ENCODE data around the gene SAMHD1.
"Not testable (repeated sequence)": the region's sequence is repeated elsewhere in the genome, so short reads cannot be mapped to it uniquely, and the experiment has no call there.

SAMHD1 gene

DNA sequence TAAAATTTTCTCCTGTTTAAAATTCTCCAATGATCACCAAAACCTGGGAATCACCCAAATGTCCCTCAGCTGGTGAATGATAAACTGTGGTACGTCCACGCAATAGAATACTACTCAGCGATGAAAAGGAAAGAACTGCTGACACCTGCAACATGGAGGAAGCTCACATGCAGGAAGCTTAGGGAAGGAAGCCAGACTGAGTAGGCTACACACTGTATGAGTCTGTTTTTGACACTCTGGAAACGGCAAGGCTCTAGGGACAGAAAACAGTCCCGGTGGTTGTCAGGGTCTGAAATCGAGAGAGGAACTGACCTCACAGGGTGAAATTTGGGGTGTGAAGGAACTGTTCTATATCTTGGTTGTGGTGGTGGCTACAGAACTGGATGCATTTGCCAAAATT, 100.7 kb downstream of the SAMHD1 start:
- no peak for DNase-seq

DNA sequence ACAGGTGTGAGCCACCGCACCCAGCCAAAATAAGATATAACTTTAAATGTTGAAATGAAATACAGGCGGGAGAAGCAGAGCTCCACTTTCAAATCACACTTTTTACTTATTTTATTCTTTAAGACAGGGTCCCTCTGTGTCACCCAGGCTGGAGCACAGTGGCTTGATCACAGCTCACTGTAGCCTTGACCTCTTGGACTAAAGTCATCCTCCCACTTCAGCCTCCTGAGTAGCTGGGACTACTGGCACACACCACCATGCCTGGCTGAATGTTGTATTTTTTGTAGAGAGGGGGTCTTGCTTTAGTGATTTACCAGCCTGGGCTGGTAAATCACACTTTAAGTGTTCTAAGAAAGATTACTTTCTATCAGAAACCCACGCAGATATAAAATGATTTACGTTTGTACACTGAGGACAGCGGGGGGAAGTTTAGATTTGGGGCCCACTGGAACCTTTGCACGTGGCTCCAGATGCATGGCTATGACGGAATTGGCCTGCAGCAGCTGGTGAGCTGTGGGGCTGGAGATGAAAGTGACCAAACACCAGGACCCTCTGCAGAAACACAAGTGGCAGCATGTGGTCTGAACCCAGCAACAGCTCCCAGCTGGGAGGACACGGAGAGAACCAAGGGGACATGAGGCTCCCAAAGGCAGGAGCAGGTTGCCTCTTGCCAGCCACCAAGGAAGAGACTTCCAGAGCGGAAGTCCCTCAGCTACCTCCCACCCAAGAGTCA, 102.0 kb downstream of the SAMHD1 start:
- DNase-seq: no peak

DNA sequence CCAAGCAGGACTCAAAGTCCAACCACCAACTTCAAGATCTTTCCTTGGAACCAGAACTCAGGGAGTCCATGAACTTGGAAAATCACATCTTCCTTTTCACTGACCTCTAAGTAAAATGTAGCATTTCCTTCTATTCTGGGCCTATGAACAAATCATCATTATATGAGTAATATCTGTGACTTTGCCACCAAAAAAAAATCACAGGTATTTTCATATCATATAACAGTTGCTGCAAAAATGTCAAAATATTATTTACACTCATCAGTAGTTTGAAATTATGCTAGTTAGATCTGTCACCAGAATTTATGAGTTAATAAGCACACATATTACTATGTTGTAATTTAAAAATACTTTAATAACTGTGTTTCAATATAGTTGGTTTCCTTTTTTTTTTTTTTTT, 102.8 kb downstream of the SAMHD1 start:
- DNase-seq: no peak

DNA sequence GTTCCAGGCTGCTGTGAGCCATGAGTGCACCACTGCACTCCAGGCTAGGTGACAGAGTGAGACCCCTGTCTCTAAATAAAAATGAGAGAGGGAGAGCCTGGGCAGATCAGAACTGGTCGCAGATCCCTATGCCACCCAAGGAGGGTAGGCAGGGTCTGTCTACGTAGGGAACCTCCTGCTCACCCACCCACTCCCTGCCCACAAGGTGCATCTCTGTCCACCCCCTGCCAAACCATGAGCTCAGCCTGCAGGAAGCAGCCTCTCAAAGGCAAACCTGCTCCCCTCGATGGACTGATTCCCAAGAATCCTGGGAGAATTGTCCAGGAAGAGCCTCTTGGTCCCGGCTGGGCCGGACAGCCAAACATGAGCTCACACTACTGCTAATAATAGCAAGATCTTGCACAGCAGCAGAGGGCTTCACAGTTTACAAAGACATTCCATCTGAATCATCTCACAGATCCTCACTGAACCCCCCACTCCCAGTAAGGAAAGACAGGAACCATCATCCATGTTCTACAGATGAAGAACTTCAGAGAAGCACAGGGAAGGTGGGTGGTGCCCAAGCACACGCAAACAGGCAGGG, 103.3 kb downstream of the SAMHD1 start:
- DNase-seq: no peak

DNA sequence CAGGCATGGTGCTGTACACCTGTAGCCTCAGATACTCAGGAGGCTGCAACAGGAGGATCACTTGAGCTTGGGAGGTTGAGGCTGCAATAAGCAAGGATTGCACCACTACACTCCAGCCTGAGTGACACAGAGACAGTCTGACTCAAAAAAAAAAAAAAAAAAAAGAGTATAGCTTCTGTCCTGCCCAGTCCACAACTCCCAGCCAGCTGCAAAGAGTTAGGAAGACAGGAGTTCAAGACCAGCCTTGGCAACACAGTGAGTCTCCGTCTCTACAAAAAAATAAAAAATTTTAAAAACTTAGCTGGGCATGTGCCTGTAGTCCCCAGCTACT, 103.8 kb downstream of the SAMHD1 start:
- no peak for DNase-seq

DNA sequence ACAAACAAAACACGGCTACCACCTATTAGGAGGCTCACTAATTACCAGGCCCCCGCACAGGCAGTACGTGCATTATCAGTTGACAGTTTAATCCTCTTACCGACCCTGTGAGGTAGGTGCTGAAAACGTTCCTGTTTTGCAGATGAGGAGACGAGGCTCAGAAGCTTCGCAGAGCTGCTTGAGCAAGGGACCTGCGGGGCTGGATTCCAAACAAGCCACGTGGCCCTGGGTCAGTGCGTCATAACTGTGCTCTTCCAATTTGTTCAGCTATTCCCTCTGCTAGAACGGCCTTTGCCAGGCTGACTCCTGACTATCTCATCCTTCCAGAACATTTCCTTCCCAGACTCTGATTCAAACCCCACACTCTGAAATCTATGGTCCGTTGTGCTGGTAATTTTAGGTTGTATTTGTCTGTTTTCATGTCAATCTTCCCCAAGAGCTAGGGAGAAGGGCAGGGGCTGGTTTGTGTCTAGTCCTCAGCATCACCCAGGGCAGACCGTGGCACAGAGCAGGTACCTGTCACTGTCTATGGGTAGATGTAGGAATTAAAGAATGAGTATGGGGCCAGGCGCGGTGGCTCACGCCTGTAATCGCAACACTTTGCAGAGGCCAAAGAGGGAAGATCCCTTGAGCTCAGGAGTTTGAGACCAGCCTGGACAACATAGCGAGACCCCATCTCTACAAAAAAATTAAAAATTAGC, 104.3 kb downstream of the SAMHD1 start:
- no peak for DNase-seq

DNA sequence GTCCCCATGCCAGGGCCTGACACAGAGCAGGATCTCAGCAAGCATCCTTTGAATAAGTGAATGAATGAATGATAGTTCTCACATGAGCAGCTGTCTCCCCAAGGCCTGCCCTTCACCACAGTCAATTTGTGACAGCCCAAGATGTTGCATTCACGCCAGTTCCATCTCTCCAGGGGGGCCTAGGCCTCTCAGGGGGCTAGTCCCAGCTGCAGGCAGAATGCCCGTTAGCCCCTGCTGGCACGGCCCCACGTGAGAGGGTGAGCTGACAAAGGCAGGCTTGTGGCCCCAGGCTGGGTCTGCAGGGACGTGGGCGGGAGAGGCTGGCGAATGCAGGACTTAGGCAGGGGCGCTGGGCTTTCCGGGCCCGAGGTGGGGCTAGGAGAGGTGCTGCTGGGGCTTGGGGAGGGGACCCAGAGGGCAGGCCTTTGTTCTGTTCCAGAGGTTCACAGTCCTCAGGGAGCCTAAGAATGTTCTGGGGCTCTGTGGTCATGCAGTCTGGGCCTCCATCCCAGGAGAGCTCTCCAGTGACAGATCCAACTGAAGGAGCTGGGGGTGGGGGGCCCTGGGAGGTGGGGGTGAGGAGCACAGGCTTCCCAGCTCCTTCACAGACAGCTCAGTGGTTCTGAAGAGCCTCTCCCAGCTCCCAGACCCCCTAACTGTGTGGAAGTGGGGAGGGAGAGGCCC, 106.1 kb downstream of the SAMHD1 start:
- no peak for DNase-seq

DNA sequence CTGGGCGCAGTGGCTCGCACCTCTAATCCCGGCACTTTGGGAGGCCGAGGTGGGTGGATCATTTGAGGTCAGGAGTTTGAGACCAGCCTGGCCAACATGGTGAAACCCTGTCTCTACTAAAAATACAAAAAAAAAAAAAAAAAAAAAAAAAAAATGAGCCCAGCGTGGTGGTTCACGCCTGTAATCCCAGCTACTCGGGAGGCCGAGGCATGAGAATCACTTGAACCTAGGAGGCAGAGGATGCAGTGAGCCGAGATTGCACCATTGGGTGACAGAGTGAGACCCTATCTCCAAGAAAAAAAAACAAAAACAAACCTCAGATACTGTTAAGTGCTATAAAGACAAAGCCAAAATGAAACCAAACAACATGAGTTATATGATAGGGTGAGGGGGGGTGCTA, 110.5 kb downstream of the SAMHD1 start:
- DNase-seq: not testable (repeated sequence)

All from CD4-positive, alpha-beta T cell treated with Interleukin-21 for 1 hour (primary cell).